Stimulated activated CD4-positive, alpha-beta T cell treated with anti-CD3 and anti-CD28 coated beads, Interleukin-1b, Interleukin-23, amount 100 ng/mL, for 1 hour (primary cell): Measurements from ENCODE around the gene PSMB2.

Experiments used
- DNase-seq, 2 donors: peaks; one replicate each; pipeline ENCODE4 v3.0.0-alpha.2; 2020; ENCODE audit warnings: low read depth in 2 of 2

PSMB2 gene

DNA sequence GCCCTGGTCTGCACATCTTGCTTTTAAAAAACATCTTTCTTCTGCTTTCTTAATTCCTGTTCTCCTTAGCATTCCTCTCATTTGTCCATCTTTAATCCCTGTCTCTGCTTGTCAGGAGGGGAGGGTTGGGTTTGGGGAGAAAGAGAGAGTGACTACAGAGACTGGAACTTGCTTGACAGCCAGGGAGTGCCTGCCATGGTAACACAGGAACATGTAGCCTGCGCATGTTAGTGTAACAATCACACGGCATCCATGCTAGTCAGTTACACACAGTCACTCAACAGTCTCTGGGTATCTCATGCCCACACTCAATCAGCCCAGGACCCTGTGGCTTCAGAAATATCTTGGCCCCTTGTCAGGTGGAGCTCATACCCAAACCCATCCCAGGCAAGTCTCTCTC, 69.0 kb downstream of the PSMB2 start:
- no peak for DNase-seq

DNA sequence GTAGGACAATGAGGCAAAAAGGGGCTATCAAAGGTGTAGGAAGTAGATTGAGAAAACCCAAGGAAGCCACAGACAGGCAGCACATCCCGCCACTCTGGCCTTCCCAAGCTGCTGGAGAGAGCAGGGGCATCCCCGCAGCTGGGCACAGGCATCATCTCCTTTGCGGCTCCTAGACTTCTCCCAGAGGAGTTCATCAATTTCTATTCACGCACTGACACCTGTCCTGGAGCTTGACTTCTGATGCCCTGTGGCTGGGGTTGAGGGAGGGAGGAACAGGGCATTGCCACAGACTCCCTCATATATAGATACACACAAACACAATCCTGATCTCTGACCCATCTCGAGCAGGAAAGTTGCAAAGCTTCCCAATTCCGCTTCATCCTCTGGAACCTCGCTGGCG, 70.1 kb downstream of the PSMB2 start:
- no peak for DNase-seq

DNA sequence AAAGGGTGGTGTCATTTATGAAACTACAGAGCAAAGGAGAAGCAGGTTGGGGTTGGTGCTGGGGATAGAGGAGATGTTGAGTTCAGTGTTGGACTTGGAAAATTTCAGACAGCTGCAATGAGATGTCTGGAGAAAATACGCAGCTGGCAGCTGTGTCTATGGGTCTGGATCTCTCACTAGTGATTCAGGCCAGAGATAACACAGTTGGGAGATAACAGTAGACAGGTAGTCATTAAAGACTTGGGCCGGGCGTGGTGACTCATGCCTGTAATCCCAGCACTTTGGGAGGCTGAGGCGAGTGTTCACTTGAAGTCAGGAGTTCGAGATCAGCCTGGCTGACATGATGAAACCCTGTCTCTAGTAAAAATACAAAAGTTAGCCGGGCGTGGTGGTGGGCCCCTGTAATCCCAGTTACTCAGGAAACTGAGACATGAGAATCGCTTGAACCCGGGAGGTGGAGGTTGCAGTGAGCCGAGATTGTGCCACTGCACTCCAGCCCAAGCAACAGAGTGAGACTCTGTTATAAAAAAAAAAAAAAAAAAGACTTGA, 70.7 kb downstream of the PSMB2 start:
- DNase-seq: no peak

DNA sequence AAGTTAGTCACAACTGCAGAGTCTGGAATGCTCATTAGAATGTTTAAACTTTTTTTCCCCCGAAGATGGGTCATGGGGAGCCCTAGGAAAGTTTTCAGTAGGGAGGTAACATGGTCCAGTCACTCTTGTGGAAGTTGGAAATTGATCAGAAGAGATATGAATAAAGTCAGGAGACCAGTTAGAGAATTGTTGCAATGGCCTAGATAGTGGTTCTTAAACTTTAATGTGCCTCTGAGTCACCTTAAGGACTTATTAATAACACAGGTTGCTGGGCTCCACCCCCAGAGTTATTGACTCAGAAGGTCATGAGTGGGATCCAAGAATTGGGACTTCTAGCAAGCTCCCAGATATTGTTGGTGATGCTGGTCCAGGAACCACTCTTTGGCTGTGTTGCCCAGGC, 71.4 kb downstream of the PSMB2 start:
- no peak for DNase-seq

DNA sequence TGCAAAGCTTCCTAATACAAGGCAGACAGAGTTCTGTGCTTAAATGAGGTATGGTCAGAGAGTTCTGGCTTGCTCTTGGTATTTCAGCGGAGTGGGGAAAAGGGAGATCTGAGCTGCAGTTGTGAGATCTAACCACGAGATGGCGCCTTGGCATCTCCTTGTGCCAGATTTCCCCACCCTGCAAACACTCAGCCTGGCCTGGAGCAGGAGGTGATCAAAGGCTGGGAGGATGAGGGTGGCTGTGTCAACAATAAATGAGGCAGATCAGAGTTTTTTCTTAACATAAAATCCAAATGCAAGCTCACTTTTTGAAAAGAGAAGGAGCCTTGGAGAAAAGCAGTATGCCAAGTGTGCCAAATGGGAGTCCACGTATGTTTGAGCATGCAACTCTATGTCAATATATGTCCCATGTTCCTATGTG, 72.3 kb downstream of the PSMB2 start:
- DNase-seq: no peak

DNA sequence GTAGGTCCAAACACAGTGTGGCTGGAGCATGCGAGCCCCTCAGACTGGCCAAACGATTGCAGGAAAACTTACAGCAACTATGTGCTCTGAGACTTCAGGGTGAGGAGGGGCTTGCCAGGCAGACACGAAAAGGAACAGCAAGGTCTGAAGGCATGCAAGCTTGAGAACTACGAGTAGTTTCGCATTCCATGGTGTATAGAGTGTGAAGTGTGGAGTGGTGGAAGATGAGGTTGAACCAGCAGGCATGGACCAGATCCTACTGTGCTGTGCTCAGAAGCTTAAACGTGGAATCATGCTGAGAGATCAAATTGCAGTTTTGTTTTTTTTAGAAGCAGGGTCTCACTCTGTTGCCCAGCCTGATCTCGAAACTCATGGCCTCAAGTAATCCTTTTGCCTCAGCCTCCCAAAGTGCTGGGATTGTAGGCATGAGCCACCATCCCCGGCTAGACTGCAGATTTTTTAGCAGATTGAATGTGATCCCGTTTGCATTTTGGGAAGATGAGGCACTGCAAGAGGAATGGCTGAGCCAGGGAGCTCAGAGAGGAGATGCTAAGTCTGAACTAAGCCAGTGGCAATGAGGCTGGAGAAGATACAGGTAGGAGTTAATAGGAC, 73.3 kb downstream of the PSMB2 start:
- no peak for DNase-seq

DNA sequence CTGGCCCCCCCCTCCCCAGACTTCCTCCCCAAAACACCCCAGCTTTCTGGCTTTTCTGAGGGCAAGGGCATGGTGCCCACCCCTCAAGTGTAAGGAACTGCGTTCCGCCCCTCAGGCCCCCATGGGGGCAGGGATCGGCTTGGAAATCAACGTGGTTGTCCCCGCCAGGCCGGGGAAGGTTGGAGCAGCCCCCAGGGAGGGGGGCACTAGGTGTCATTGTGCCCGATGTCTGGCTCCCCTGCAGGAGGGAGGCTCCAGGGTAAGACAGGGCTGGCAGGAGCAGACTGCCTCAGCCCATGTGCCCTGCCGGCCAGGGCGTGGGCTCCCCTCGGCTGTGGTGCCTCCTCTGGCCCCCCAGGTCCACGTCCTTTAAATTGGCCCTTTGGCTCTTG, 75.6 kb downstream of the PSMB2 start:
- no peak for DNase-seq

DNA sequence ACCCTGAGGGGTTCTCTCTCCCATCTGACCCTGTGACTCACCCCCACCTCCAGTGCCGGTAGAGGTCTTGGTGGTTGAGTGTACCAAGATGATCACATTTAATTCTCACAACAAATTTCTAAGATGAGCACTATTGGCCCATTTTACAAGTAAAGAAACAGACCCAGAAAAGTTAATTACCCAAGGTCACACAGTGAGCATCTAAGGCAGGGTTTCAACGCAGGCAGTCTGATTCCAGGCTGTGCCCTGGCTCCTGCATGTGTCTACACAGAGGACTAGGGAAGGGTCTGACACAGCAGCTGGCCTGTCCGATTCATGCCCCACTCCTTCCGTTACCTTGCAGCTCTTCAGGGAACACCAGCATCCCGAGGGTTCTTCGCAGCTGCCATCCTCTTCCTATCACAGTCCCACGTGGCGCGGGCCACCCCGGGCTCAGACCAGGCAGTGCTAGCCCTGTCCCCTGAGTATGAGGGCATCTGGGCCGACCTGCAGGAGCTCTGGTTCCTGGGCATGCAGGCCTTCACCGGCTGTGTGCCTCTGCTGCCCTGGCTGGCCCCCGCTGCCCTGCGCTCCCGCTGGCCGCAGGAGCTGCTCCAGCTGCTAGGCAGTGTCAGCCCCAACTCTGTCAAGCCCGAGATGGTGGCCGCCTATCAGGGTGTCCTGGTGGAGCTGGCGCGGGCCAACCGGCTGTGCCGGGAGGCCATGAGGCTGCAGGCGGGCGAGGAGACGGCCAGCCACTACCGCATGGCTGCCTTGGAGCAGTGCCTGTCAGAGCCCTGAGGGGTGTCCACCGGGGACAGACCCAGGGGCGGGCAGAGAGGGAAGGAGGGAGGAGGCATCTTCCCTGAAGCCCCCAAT, 76.2 kb downstream of the PSMB2 start:
- no peak for DNase-seq

DNA sequence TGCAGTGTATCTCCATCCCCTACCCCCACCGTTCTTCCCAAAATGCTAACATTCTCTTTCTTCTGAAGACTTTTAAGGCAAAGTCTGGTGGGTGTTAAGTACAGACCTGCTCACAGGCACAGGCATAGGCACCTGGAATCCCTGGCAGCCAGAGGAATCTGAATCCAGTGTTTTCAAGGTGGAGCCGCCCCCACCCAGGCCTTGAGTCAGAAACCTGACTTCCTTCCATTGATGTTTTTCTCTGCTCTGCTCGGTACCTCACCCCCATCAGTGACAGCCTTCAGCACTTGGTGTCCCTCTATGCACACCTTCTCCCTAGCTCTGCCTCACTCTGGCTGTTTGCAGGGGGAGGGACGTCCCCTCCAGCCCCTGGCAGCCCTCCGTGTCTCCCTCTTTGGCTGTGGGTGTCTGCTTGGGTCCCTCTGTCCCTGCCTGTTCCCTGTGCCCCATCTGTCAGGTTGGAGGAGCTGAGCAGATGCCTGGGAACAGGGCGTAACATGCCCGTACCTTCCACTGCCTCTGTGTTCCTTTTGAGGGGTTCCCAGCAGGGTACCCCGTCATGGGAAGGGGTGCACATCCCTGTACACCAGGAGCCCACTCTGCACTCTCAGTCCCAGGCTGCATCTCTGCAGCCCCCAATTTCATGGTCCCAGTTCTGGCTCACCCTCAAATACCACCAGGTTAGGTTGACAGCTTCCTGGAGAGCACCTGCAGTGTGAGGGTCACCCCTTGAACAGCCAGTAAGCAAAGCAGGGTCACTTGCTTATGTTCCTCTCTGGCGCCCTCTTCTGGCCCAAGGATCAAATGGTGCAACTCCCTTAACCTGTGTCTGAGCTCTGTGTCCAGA, 77.1 kb downstream of the PSMB2 start:
- DNase-seq: peak; percentile 53 to 71

DNA sequence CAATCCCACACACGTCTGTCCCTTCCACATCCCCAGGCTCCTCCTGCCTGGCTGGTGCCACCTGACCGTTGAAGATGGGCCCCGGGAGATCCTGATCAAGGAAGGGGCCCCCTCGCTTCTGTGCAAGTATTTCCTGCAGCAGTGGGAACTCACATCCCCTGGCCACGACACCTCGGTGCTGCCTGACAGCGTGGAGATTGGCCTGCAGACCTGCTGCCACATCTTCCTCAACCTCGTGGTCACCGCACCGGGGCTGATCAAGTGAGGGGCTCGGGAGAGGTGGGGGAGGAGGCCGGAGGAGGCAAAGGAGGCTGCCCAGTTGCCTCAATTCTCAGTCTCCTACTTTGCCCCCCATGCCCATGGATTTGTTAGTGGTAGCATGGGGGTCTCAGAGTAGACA, 78.2 kb downstream of the PSMB2 start:
- DNase-seq: no peak

DNA sequence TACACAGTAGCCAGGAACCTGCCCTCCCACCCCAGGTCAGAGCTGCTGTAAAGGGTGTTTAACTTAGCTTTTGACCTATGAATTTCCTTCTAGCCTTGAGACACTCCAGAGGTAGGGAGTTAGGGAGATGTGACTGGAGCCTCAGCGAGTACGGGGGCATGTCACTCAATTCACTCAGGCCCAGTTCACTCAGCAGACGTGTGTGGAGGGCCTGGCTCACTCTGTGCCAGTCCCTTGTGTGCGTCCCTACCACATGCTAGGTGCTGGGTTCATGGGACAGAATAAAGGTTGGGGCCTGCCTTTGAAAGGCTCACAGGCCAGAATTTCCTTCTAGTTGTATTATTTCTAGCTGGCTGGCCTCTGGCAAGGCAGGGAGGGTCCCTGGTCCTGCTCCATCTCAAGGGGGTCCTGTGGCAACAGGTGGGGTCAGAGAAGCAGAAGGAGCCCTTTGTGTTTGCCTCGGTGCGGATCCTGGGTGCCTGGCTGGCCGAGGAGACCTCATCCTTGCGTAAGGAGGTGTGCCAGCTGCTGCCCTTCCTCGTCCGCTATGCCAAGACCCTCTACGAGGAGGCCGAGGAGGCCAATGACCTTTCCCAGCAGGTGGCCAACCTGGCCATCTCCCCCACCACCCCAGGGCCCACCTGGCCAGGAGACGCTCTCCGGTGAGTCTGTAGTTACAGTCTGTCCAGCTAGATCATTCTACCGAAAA, 79.2 kb downstream of the PSMB2 start:
- DNase-seq: no peak

DNA sequence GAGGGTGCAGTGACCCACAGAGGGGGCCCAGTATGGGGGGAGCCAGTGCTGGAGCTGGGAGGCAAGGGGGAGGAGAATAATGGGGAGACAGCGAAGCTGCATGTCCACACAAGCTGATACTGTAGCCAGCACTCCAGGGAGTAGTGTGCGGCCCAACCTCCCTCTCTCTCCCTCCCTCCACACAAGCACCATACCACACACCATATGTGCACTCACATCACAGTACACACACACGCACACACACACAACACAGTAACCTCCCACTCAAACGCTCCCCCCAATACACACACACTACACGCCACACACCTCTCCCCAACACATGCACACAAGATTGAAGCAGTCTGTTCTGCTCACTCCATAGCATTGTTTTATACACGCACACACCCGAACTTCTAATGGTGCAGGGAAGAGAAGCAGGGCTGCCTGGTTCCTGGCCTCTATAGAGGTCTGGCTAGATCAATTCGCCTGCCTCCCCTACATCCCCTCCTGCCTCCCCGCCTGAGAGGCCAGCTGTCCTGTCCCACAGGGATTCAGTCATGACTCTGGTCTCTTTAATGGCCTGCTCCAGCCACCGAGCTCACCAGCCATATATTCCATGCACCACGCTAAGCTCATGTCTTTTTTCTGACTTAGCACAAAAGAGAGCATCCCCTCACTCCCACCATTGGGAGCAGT, 79.9 kb downstream of the PSMB2 start:
- DNase-seq: no peak

DNA sequence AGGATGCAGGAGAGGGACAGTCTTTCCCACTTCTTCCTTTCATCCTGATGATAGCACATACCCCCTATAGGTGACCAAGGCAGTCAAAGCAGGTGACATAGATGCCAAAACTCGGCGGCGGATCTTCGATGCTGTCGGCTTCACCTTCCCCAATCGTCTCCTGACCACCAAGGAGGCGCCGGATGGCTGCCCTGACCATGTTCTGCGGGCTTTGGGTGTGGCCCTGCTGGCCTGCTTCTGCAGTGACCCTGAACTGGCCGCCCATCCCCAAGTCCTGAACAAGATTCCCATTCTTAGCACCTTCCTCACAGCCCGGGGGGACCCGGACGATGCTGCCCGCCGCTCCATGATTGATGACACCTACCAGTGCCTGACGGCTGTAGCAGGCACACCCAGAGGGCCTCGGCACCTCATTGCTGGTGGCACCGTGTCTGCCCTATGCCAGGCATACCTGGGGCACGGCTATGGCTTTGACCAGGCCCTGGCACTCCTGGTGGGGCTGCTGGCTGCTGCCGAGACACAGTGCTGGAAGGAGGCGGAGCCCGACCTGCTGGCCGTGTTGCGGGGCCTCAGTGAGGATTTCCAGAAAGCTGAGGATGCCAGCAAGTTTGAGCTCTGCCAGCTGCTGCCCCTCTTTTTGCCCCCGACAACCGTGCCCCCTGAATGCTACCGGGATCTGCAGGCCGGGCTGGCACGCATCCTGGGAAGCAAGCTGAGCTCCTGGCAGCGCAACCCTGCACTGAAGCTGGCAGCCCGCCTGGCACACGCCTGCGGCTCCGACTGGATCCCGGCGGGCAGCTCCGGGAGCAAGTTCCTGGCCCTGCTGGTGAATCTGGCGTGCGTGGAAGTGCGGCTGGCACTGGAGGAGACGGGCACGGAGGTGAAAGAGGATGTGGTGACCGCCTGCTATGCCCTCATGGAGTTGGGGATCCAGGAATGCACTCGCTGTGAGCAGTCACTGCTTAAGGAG, 80.8 kb downstream of the PSMB2 start:
- DNase-seq: no peak

DNA sequence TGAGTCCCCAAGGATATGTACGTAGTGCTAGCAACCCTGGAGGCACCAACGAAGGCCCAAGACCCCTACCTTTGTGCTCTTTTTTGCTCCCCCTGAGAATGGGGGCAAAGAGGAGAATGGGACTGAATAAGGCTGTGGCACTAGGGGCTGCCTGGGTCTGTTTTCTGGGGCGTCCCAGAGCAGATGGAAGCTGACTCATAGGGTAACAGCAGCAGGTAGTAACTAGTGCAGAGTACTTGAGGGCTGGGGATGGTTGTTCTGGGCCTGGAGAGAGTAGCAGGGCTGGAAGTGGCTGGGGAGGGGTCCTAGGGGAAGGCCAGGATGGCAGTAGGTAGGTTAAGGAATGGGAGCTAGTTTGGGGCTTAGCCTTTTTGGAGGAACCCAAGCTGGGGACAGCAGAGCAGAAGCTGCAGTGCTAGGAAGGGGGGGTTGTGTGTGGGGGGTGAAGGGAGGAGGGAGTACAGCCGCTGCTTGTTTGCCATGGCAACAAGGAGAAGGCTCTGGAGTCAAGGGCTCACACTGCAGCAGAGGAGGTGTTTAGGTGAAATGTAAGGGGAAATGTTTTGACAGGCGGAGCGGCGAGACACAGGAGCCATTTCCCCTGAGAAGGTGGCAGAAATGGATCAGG, 81.9 kb downstream of the PSMB2 start:
- DNase-seq: no peak

DNA sequence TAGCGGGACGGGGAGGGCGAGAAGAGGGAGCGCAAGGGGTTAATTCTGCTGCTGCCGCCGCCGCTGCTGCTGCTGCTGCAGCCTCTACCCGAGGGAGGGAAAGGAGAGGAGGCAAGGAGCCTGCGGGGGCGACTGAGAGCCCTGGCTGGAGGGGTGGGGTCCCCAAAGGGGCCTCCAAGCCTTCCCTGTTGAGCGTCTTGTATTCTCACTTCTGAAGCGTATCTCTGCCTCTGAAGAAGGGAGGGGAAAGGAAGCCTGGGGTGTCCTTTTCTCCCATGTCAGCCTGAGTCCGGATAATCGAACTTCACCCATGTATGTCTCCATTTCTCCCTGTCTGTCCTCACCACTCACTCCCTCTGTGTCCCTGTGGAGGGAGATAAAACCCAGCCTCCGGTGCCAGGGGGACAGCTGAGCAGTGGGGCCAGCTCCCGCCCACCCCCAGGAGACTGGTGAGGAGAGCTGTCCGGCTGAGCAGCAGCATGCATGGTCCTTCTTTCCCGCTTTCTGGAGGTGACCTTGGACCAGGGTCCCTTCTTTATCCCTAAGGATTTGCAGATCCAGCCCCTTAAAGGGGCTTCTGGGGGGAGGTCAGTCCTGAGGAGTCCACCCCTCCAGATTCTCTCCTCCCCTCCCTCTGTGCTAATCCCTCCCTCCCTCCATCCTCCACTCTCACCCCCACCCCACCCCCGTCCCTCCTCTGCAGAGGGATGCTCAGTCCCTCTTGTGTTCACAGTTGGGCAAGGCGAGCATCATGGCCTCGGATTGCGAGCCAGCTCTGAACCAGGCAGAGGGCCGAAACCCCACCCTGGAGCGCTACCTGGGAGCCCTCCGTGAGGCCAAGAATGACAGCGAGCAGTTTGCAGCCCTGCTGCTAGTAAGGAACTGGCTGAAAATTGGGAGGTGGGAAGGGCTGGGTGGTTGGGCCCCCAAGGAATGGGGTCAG, 82.7 kb downstream of the PSMB2 start:
- no peak for DNase-seq

DNA sequence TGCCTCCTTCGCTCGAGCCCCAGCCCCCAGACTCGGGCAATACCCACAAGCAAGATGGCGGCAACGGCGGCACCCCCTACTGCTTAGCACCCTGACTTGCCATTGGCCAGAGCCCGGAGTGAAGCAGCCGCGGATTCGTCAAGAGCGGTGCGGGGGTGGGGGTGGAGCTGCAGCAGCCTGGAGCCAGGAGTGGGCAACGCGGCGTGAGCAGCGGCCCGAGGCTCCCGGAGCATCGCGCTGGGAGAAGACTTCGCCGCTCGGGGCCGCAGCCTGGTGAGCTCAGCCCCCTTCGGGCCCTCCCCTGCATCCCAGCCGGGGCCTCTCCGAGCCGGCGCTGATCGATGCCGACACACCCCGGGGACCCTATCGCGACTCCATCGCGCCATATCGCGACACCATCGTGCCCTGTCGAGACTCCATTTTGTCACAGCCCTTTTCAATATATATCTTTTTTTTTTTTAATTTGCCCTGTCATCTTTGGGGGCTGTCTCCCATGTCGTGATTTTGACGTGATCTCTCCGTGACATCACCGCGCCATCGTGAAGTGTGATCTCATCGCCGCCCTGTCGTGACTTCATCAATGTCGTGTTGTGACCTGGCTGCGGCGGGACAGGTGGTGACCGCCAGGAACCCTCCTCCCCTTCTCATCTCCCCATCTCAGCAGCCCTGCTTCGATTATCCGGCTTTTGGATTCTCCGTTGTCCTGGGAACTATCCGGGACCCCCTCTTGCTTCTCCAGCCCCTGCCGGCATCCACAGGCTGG, 83.5 kb downstream of the PSMB2 start, which contains the start of gene NCDN:
Gene NCDN (plus strand): TSS at position 189 of the 763 bp plus-strand sequence. CDS start 392 bp downstream, at position 581.
- peak; percentile 83 to 89 for DNase-seq

DNA sequence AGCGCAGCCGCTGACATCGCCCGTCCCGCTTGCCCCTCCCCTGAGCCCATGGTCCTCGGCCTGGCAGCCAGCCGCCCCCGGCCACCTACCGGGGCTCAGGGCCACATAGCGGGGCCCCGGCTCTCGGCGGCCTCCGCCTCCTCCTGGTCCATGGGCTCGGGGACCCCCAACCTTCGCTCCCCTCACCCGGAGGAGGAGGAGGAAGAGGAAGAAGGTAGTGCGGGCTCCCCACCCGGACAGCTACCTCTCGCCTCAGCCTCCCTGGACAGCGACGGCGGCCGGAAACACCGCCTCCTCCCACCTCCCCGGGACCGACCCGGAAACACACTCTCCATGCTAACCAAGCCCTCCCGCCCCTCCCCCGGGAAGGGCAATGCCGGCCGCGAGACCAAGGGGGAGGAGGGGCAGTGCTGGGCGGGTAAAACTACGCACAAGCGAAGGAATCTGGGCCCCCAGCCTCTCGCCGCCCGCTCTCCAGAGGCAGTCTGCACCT, 84.2 kb downstream of the PSMB2 start, which contains the start of gene KIAA0319L:
Gene KIAA0319L (minus strand): TSS at position 286 of the 493 bp plus-strand sequence. CDS start 2,912 bp downstream, outside the sequence.
- peak in 1 of 2 donors; percentile 30 for DNase-seq
